ENCODE measurements around the gene ZNF341. TPM values are rescaled to one million over a fixed set of nuclear protein-coding genes. Genes with fewer than 3 reads are reported as not detected.

ZNF341 gene
- polyA plus RNA-seq, 1 donor from 2014 or later, result 1.2 TPM

DNA sequence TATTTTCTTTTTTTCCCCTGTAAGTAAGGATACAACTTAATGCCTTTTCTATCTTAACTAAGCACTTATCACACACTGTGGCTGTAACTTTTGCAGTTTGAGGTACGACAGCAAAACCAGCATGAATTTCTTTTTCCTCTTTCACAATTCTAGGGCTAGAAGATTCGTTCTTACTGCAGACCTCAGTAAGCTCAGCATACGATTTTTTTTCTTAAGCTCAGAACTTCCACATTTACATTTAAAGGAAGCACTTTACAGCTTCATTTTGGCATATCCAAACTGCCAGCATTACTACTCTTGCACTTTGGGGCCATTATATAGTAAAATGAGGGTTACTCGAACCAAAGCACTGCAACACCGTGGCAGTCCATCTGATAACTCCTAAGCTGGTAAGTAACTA lies 78.5 kb downstream of the ZNF341 start:
- Histone ChIP-seq H3K27ac (ENCODE audit: low read length) (no peak overlapping the region), H2AFZ (ENCODE audit: low read depth, low read length) (no peak overlapping the region)

DNA sequence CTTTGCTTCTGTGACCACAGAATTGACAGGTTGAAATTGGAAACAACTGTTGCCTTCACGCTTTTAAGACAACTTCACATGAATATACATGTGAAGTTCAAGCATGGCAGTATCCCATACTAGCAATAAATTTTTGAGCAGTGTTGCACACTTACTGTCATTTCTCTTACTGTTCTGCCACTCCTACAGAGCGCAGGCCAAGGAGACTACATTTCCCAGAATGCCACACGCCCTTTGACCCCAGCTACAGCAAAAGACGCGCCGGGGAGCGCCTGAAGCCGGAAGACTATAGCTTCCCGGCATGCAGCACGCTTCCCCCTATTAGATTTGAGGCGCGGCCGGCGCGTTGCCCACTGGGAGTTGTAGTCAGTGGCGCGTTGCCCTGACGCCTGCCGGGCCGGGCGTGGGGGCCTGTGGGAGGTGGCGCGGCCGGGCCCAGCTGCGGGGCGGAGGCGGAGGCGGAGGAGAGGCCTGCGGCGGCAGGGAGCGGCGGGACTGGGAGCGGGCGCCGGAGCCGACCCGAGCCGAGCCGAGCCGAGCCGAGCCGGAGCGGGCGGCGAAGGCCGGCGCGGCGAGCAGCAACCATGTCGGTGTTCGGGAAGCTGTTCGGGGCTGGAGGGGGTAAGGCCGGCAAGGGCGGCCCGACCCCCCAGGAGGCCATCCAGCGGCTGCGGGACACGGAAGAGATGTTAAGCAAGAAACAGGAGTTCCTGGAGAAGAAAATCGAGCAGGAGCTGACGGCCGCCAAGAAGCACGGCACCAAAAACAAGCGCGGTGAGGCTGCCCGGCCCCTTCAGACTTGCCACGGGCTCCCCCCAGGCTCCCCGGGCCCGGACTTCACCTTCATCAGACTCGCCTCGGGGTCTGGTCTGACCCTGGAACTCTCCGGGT lies 79.3 kb downstream of the ZNF341 start, which contains the start of gene CHMP4B:
CHMP4B (plus strand) TSS at position 464 of the 891 bp plus-strand sequence; CDS start at position 585, 121 bp downstream.
- Histone ChIP-seq H3F3A (ENCODE audit: insufficient read depth, low read length, poor library complexity, severe bottlenecking) (no peaks in the 10 kb centered on the region), H3K4me2 (ENCODE audit: low read length) (peak within 1 kb of the TSS; percentile 86), H2AFZ (ENCODE audit: low read depth, low read length) (peak within 1 kb of the TSS; percentile 60), H3K9me3 (ENCODE audit: low read length) (no peaks in the 10 kb centered on the region), H3K36me3 (ENCODE audit: insufficient read depth, low read length) (no peaks in the 10 kb centered on the region), H3K27ac (ENCODE audit: low read length) (peak within 1 kb of the TSS; percentile 63), H4K20me1 (ENCODE audit: insufficient read depth) (no peaks in the 10 kb centered on the region), H3K27me3 (ENCODE audit: insufficient read depth, low read depth, low read length) (no peaks in the 10 kb centered on the region), H3K9ac (ENCODE audit: low read length) (peak within 1 kb of the TSS; percentile 85), H3K9me2 (ENCODE audit: insufficient read depth, low read length) (no peaks in the 10 kb centered on the region), H3K4me3 (ENCODE audit: low read length) (peak within 1 kb of the TSS; percentile 95), H3K79me2 (replicated peaks; ENCODE audit: insufficient read depth, low read length) (peaks cover 39% of the 10 kb centered on the region)
- TF ChIP-seq SMC3 (conservative IDR thresholded peaks at IDR 0.05; ENCODE audit: poor library complexity) (peak; percentile 58), EZH2 (IDR thresholded peaks at IDR 0.05; ENCODE audit: borderline replicate concordance, insufficient read depth, low read length, poor library complexity, severe bottlenecking) (no peak), TAF1 (IDR thresholded peaks at IDR 0.05; ENCODE audit: low read depth) (peak; percentile 69), MXI1 (conservative IDR thresholded peaks at IDR 0.05; ENCODE audit: poor library complexity, severe bottlenecking) (peak; percentile 74), EP300 (conservative IDR thresholded peaks at IDR 0.05; ENCODE audit: poor library complexity, severe bottlenecking) (peak; percentile 45), RAD21 (conservative IDR thresholded peaks at IDR 0.05) (peak; percentile 45), POLR2AphosphoS5 (IDR thresholded peaks at IDR 0.05) (peak; percentile 70)
- TF ChIP-seq, protein P1, sequence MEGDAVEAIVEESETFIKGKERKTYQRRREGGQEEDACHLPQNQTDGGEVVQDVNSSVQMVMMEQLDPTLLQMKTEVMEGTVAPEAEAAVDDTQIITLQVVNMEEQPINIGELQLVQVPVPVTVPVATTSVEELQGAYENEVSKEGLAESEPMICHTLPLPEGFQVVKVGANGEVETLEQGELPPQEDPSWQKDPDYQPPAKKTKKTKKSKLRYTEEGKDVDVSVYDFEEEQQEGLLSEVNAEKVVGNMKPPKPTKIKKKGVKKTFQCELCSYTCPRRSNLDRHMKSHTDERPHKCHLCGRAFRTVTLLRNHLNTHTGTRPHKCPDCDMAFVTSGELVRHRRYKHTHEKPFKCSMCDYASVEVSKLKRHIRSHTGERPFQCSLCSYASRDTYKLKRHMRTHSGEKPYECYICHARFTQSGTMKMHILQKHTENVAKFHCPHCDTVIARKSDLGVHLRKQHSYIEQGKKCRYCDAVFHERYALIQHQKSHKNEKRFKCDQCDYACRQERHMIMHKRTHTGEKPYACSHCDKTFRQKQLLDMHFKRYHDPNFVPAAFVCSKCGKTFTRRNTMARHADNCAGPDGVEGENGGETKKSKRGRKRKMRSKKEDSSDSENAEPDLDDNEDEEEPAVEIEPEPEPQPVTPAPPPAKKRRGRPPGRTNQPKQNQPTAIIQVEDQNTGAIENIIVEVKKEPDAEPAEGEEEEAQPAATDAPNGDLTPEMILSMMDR (IDR thresholded peaks at IDR 0.05; ENCODE audit: poor library complexity, severe bottlenecking), result peak; percentile 45

More for the DNA sequence above, 78.5 kb downstream of the ZNF341 start:
- TF ChIP-seq EZH2 (IDR thresholded peaks at IDR 0.05; ENCODE audit: borderline replicate concordance, insufficient read depth, low read length, poor library complexity, severe bottlenecking), result no peak
- TF ChIP-seq, protein P1 (IDR thresholded peaks at IDR 0.05; ENCODE audit: poor library complexity, severe bottlenecking), result no peak
- no peak for TF ChIP-seq POLR2AphosphoS5 (IDR thresholded peaks at IDR 0.05)
- TF ChIP-seq, protein P2, sequence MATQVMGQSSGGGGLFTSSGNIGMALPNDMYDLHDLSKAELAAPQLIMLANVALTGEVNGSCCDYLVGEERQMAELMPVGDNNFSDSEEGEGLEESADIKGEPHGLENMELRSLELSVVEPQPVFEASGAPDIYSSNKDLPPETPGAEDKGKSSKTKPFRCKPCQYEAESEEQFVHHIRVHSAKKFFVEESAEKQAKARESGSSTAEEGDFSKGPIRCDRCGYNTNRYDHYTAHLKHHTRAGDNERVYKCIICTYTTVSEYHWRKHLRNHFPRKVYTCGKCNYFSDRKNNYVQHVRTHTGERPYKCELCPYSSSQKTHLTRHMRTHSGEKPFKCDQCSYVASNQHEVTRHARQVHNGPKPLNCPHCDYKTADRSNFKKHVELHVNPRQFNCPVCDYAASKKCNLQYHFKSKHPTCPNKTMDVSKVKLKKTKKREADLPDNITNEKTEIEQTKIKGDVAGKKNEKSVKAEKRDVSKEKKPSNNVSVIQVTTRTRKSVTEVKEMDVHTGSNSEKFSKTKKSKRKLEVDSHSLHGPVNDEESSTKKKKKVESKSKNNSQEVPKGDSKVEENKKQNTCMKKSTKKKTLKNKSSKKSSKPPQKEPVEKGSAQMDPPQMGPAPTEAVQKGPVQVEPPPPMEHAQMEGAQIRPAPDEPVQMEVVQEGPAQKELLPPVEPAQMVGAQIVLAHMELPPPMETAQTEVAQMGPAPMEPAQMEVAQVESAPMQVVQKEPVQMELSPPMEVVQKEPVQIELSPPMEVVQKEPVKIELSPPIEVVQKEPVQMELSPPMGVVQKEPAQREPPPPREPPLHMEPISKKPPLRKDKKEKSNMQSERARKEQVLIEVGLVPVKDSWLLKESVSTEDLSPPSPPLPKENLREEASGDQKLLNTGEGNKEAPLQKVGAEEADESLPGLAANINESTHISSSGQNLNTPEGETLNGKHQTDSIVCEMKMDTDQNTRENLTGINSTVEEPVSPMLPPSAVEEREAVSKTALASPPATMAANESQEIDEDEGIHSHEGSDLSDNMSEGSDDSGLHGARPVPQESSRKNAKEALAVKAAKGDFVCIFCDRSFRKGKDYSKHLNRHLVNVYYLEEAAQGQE (IDR thresholded peaks at IDR 0.05; ENCODE audit: borderline replicate concordance), result no peak
- TF ChIP-seq SMC3 (conservative IDR thresholded peaks at IDR 0.05; ENCODE audit: poor library complexity), result no peak
- no peak for TF ChIP-seq EP300 (conservative IDR thresholded peaks at IDR 0.05; ENCODE audit: poor library complexity, severe bottlenecking)
- no peak for TF ChIP-seq TAF1 (IDR thresholded peaks at IDR 0.05; ENCODE audit: low read depth)
- TF ChIP-seq MXI1 (conservative IDR thresholded peaks at IDR 0.05; ENCODE audit: poor library complexity, severe bottlenecking), result no peak
- TF ChIP-seq RAD21 (conservative IDR thresholded peaks at IDR 0.05), result no peak
- no peaks in the 10 kb centered on the region for H4K20me1 ChIP-seq (ENCODE audit: insufficient read depth)
- no peaks in the 10 kb centered on the region for H3F3A ChIP-seq (ENCODE audit: insufficient read depth, low read length, poor library complexity, severe bottlenecking)
- peaks cover 36% of the 10 kb centered on the region for H3K79me2 ChIP-seq (replicated peaks; ENCODE audit: insufficient read depth, low read length)
- H3K36me3 ChIP-seq (ENCODE audit: insufficient read depth, low read length), result no peaks in the 10 kb centered on the region
- no peaks in the 10 kb centered on the region for H3K27me3 ChIP-seq (ENCODE audit: insufficient read depth, low read depth, low read length)
- no peak overlapping the region for H3K4me2 ChIP-seq (ENCODE audit: low read length)
- H3K9ac ChIP-seq (ENCODE audit: low read length), result no peak overlapping the region
- H3K4me3 ChIP-seq (ENCODE audit: low read length), result no peak overlapping the region
- H3K9me2 ChIP-seq (ENCODE audit: insufficient read depth, low read length), result no peaks in the 10 kb centered on the region
- no peaks in the 10 kb centered on the region for H3K9me3 ChIP-seq (ENCODE audit: low read length)

All from neural cell (in vitro differentiated cells).